ENCODE data around the gene KRTAP10-11.

- no peak for TF ChIP-seq CTCF (conservative IDR thresholded peaks at IDR 0.05 in 1 of 2, IDR thresholded peaks at IDR 0.05 in 1 of 2; ENCODE audit: extremely low read depth in 1 of 2, insufficient read depth in 1 of 2, low read depth in 1 of 2, low read length in 2 of 2)
- TF ChIP-seq EZH2 (IDR thresholded peaks at IDR 0.05; ENCODE audit: borderline replicate concordance, low read length) = no peak
These were observed 21.4 kb downstream of the KRTAP10-11 start for GRCh38 chr21:44667612-44668011.

Measured in mammary epithelial cell (primary cell).